Inflammatory macrophage treated with lipopolysaccharide for 1 hour (primary cell): ENCODE data around the gene KIF1B.

Experiments
- DNase-seq, 2 donors: peaks; one replicate each; pipeline ENCODE4 v3.0.0-alpha.2; 2020 to 2022

Gene KIF1B

DNA sequence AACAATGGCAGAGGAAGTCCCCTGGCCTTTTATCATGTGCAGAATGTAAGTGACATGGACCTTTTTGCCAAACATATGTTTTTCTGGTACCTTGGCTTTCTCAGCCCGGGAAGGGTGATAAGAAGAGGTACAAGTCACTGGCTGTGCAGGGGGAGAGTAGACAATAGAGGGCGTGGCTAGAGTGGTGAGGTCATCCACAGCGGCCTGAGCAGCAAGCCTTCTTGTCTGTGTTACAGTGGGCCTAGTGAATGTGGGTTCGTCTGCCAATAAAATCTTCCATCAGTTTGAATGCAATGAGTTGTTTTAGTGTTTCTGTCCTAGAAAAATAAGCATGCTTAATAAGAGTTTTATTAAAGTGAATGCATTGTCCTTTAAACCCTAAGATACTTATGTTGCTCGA lies 129.4 kb downstream of the KIF1B start:
- no peak for DNase-seq

- DNase-seq, result no peak
These were observed 130.7 kb downstream of the KIF1B start for GRCh38 chr1:10340930-10341590.

GRCh38 chr1:10347109-10347508 lies 136.7 kb downstream of the KIF1B start:
- DNase-seq, result no peak

DNA sequence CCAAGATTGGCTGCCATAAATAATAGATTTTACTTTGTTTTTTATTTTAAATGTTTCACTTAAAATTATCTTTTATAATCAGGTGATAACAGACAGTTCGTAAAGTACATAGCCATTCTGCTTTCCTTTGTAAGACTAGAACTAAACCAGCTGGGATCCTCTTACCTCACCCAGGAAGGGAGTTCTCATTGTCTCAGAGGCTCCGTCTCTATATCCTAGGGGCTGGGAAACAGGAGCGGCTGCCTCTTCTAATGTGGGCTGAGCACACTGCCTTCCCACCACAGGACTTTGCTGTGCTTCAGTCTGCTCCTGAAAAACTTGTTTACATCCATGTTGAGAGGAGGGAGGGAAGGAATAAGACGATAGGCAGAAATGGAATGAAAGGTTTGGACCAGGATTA lies 142.9 kb downstream of the KIF1B start:
- no peak for DNase-seq

DNA sequence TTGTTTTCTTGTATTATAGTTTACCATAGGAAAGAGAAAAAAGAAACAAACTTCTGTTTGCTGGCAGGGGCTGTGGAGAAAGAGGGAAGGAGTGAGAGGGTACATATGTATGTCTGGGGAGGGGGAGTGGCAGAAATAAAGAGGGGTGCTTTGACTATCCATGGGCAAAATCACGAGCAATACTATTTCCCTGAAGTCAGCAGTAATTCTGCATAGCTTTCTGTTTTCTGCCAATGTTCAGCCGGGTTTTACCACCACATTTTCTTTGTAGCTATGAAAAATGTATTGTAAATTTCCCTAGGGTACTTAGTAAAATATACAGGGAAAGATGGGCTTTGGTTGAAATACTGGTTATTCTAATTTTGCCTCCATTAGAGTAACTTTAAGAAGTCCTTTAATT lies 143.3 kb downstream of the KIF1B start:
- no peak for DNase-seq

DNA sequence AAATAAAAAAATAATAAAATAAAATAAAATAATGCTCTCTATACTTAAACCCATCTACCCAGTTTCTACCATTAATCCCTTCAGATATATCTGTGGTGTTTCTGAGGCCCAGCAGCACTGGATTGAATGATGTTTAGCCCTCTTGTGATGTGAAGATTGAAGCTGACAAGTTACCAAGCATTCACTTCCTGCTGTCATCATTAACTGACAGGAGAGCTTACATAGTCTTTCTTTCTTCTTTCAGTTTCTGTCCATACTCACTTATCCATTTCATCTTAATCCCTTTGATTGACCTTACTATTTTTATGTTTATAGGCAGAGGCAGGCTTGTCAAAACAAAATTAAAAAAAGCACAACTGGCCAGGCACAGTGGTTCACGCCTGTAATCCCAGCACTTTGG lies 149.7 kb downstream of the KIF1B start:
- no peak for DNase-seq

DNA sequence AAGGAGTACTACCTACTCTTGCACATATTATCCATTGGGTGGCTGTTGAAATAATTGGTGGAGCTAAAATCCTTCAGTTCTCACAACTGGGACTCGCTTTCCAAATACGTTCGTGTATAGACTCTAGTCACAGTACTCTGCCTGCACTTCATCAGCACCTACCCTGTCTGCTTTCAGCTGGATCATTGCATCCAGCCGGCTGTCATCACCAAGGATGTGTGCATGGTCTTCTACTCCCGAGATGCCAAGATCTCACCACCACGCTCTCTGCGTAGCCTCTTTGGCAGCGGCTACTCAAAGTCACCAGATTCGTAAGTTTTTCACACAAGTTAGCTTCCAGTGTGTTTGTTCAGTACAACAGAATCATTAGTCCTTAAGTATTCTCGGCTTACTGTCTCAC lies 151.1 kb downstream of the KIF1B start:
- DNase-seq, result no peak

GRCh38 chr1:10368194-10368593 lies 157.8 kb downstream of the KIF1B start:
- no peak for DNase-seq

DNA sequence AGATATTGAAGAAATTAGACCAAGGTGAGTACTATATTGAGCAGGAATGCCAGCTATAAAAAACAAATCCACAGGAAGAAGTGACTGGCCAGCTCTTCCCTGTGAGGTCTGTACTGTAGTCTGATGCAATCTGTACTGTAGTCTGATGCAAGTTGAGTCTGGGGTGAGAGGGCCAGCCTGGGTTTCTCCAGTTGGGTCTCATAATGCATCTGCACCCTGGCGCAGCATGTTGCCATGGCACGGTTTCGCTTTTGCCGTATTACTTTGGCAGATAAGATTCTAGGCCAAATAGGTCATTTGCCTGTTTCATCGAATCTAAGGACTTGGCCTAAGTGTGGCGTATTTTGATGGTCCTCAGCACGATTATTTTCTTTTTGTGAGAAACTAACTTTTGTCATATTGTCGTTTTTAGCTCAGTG lies 164.1 kb downstream of the KIF1B start:
- no peak for DNase-seq

DNA sequence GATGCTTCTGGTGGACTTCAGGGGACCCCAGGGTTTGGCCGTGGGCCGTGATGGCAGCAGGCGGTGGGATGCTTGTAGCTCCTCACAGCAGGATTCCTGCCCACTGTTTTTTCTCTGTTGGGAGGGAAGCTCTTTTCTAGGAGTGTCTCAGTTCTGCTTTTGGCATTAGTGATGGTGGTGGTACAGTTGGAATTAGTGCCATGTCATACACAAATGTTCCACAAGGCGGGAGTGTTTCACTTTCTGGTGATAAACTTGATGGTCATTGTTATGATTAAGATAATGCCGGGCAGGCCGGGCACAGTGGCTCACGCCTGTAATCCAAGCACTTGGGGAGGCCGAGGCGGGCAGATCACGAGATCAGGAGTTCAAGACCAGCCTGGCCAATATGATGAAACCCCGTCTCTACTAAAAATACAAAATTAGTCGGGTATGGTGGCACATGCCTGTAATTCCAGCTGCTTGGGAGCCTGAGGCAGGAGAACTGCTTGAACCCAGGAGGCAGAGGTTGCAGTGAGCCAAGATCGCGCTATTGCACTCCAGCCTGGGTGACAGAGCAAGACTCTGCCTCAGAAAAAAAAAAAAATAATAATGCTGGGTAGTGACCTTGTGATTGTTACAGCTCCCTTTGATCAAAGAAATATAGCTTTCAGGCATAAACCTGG lies 167.1 kb downstream of the KIF1B start:
- DNase-seq, result peak; percentile 70 to 96

GRCh38 chr1:10378081-10378841 lies 167.9 kb downstream of the KIF1B start:
- DNase-seq, result peak; percentile 75 to 91

DNA sequence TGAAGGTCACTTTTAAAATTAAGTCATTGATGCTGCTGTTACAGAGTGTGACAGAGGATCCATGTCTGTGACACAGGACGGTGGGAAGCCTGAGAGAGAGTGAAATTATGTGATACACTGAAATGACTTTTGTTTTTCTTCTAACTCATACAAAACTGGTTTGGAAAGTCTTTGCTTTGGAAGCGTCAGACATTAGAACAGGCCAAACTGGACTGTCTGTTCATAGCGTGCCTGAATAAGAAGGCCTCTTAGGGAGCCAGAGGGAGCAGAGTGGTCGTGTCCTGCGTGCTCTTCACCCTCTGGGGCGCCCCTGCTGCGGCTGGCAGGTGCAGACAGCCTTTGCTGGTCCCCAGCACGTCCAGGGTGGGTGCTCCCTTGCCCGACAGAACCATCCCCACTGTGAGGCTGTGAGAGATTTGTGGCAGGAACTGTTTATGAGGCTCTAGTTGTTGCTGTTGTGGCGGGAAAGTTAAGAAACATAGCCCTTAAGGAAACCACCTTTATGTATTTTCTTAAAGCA lies 168.8 kb downstream of the KIF1B start:
- no peak for DNase-seq

DNA sequence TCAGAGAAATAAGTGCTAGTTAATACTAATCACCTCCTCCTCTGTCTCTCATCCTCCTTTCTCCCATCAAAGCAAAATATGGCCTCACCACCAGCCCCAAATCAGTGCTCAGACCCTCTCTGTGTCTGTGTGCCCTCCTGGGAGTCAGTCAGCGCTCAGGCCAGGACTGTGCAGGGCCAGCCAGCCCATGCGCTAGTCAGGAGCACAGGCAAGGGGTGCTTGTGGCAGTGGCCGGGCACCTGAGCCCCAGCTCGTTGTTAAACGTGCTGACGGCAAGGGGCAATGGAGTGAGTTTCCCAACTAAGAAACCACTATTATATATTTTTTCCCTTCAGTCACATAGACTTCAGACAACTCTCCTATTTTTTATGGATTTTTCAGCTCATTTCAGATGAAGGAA lies 169.3 kb downstream of the KIF1B start:
- no peak for DNase-seq

GRCh38 chr1:10380594-10381275 lies 170.4 kb downstream of the KIF1B start:
- no peak for DNase-seq

DNA sequence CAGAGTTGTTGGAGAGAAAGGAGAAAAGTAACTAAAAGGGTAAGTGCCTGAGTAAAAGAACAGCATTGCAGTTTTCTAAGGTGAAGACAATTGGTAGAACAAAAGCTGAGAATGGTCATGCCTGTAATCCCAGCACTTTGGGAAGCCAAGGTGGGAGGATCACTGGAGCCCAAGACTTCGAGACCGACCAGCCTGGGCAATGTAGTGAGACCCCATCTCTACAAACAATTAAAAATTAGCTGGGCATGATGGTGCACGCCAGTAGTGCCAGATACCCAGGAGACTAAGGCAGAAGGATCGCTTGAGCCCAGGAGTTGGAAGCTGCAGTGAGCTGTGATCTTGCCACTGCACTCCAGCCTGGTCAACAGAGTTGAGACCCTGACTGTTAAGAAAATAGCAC lies 173.3 kb downstream of the KIF1B start:
- no peak for DNase-seq

- DNase-seq, result no peak
These were observed 173.8 kb downstream of the KIF1B start for GRCh38 chr1:10384219-10384618.

DNA sequence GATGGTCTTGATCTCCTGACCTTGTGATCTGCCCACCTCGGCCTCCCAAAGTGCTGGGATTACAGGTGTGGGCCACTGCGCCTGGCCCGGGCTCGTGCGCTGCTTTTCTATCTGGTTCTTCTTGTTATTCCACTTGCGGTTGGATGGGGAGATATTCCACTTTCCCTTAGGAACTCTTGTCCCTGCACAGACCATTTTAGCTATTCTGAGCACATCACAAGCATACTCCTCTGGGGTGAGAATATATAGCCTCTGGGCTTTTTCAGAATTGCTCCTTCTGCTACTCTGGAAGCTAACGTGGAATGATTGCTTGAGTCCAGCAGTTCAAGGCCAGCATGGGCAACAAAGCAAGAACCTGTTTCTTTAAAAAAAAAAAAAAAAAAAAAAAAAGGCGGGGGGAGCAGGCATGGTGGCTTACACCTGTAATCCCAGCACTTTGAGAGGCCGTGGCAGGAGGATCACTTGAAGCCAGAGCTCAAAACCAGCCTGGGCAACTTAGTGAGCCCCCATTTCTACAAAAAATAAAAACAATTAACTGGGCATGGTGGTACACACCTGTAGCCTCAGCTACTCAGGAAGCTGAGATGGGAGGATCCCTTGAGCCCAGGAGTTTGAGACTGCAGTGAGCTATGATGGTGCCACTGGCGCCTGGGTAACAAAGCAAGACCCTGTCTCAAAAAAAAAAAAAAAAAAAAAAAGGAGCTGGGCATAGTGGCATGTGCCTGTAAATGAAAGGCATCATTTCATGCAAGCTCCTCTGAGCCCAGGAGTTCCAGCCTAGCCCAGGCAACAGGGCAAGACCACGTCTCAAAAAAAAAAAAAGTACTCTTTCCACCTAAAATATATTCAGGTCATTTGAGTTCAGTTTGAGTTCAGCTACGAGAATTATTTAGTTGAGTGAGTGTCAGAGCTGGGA lies 176.6 kb downstream of the KIF1B start:
- no peak for DNase-seq

GRCh38 chr1:10387677-10388386 lies 177.5 kb downstream of the KIF1B start:
- peak; percentile 83 to 86 for DNase-seq

- no peak for DNase-seq
These were observed 178.0 kb downstream of the KIF1B start for GRCh38 chr1:10388387-10388715.

DNA sequence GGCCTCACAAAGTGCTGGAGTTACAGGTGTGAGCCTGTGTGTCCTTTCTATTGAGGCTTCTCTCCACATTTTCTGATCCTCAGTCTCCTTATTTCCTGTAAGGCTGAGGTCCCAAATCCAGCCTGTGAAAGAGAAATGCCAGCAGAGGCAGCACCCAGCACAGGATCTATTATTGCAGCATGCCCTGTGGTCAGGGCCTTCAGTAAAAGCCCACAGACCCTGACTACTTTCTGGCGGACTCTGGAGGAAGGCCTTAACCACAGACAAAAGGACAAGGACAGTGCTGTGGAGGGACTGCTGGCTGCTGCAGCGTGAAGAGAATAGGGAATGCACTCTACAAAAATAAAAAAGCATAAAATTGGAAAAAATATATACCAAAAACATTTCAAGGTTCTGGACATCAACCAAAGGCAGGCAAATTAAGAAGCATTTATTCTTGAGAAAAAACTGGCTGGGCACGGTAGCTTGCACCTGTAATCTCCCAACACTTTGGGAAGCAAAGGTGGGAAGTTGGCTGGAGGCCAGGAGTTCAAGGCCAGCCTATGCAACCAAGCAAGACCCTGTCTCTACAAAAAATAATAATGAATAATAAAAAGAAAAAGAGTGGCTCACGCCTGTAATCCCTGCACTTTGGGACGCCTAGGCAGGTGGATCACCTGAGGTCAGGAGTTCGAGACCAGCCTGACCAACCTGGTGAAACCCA lies 179.1 kb downstream of the KIF1B start:
- no peak for DNase-seq

GRCh38 chr1:10396870-10397269 lies 186.5 kb downstream of the KIF1B start:
- DNase-seq, result no peak
